Thyroid gland (tissue), 4 donors: ENCODE results near the gene CDHR1.

Source experiments
- CTCF ChIP-seq, 6 experiments: fragments of 200-600 bp in 3 of 6; fragments of 450-650 bp in 3 of 6; sonication (generic) in 3 of 6; IDR thresholded peaks; one replicate each; pipeline ENCODE4 v1.5.1; 2016 to 2019; ENCODE audit warnings: antibody characterized with exemption in 6 of 6, mild to moderate bottlenecking in 2 of 6, inconsistent platforms in 1 of 6, moderate library complexity in 1 of 6
- POLR2A ChIP-seq, 2 donors: fragments of 450-650 bp; IDR thresholded peaks; one replicate each; pipeline ENCODE4 v1.6.1; 2017; ENCODE audit warnings: antibody characterized with exemption in 2 of 2, mild to moderate bottlenecking in 2 of 2, moderate library complexity in 1 of 2

- TF ChIP-seq CTCF (IDR thresholded peaks at IDR 0.05) (no peak), POLR2A (IDR thresholded peaks at IDR 0.05) (no peak)
Measured at GRCh38 chr10:84217746-84218145, 23.4 kb downstream of the CDHR1 start.
